Measurements from ENCODE around the gene PIK3CD. TPM values are rescaled to one million over a fixed set of nuclear protein-coding genes. Genes with fewer than 3 reads are reported as not detected.

The PIK3CD gene
- total RNA-seq, 2 experiments from 2014 or later = 96.6 to 101 TPM

DNA sequence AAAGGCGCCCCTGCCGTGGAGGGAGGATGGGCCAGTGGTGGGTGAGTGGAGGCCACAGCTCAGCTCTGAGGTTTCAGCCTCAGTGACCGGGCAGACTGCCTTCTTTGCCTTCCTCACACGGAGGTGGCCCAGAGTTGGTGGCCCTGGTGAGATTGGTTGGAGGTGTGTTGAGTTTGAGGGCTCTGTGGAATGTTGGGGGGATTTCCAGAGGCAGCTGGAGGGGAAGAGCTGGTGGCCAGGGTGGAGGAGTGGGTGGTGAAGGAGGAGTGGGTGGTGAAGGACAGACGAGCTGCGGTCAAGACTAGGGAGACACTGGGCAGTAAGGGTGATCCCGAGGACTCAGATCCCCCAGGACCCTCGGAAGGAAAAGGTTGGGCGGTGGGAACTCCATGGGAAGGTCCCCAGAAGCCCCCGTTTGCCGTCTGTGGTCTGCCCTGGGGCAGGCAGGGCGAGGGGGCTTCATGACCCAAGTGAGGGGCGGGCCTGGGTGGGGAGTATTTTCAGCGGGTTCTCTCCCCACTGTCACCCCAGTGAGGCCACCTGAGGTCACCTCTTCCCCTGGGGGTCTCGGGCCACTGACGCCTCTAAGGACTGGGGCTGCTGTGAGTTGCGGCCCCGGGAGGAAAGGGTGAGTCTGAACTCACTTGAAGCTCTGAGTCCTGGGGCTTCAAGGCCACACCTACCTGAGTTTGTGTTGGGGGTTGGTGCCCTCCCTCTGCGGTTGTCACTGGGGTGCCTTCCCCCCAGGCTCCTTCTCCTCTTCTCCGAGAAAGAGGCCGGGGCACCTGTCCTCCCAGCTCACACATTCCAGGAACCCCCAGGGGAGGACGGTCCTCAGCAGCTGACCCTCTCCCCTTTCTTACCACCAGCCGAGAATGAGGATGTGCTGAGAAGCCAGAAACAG lies 22.7 kb upstream of the PIK3CD start:
- intact Hi-C loops (cut with micrococcal nuclease) = loop anchor here (1.0 to 5.0 kb wide), 6 partner anchors 27 to 799 kb away; partner anchors contain the start of genes LZIC and NMNAT1
- H3K4me3 Mint-ChIP-seq = peak overlapping the region; percentile 85
- CTCF ChIA-PET = interaction anchor here (0.6 to 8.0 kb wide), 17 partner anchors 10 to 240 kb away, joined by 3 to 134 read pairs (median 5); partner anchors contain the start of gene PIK3CD
- H3K4me1 Mint-ChIP-seq (ENCODE audit: low read depth) = peaks cover 59% of the 10 kb centered on the region
- peak; percentile 80 for DNase-seq
- H3K9me3 Mint-ChIP-seq = no peaks in the 10 kb centered on the region
- H3K36me3 Mint-ChIP-seq (ENCODE audit: low read depth) = peaks cover 16% of the 10 kb centered on the region
- peak overlapping the region; percentile 93 for H3K27ac Mint-ChIP-seq
- H3K27me3 Mint-ChIP-seq (ENCODE audit: low read depth) = no peaks in the 10 kb centered on the region

- CTCF ChIA-PET = interaction anchor here (1.1 to 8.0 kb wide), 8 partner anchors 10 to 239 kb away, joined by 3 to 134 read pairs (median 8); partner anchors contain the start of gene PIK3CD
- H3K4me1 Mint-ChIP-seq (ENCODE audit: low read depth) = peaks cover 67% of the 10 kb centered on the region
- peak overlapping the region; percentile 85 for H3K4me3 Mint-ChIP-seq
- H3K9me3 Mint-ChIP-seq = peaks cover 2% of the 10 kb centered on the region
- peak overlapping the region; percentile 93 for H3K27ac Mint-ChIP-seq
- peaks cover 24% of the 10 kb centered on the region for H3K36me3 Mint-ChIP-seq (ENCODE audit: low read depth)
- peak; percentile 87 for DNase-seq
- intact Hi-C loops (cut with micrococcal nuclease) = loop anchor here (1.0 to 5.0 kb wide), 6 partner anchors 26 to 798 kb away; partner anchors contain the start of genes LZIC and NMNAT1
- H3K27me3 Mint-ChIP-seq (ENCODE audit: low read depth) = no peaks in the 10 kb centered on the region
These were observed 21.9 kb upstream of the PIK3CD start for GRCh38 chr1:9629445-9630201.

DNA sequence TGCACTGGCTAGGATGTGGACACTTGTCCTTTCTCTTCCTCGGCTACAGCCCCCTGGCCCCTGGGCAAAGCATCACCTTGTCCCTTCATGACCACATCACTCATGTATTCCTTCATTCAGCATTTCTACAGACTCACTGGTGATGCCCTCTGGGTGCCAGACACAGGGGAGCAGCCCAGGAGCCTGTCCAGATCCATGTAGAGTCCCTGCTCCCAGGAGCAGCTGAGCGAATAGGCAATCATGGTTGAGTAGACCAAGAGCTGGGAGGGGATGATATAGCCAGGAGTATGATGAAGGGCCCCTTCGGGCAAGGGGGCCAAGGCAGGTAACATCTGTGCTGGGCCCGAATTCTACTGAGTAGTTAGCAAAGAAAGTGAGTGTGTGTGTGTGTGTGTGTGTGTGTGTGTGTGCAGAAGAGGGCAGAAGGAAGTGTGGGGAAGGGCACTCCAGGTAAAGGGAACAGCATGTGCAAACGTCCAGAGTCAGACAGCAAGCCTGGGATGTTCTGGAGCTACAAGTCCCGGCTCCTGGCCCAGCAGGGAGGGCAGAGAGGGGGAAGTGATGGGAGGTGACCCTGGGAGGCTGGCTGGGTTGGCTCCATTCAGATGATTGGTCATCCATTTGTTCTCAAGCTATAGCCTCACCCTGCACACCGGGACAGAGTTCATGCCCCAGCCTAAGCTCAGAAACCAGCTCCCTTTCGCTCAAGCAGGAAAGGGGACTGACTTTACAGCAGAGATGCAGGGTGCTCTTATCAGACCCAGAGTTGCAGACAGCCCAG lies 21.0 kb upstream of the PIK3CD start:
- CTCF ChIA-PET = interaction anchor here (0.5 to 8.0 kb wide), 5 partner anchors 9 to 624 kb away, joined by 3 to 134 read pairs (median 9); partner anchors contain the start of gene PIK3CD
- DNase-seq = peak; percentile 37
- Mint-ChIP-seq H3K27ac (peak overlapping the region; percentile 93), H3K9me3 (peaks cover 3% of the 10 kb centered on the region), H3K36me3 (ENCODE audit: low read depth) (peaks cover 33% of the 10 kb centered on the region), H3K4me3 (peak overlapping the region; percentile 85), H3K27me3 (ENCODE audit: low read depth) (no peaks in the 10 kb centered on the region), H3K4me1 (ENCODE audit: low read depth) (peaks cover 76% of the 10 kb centered on the region)
- intact Hi-C loops (cut with micrococcal nuclease) = no loop called here

DNA sequence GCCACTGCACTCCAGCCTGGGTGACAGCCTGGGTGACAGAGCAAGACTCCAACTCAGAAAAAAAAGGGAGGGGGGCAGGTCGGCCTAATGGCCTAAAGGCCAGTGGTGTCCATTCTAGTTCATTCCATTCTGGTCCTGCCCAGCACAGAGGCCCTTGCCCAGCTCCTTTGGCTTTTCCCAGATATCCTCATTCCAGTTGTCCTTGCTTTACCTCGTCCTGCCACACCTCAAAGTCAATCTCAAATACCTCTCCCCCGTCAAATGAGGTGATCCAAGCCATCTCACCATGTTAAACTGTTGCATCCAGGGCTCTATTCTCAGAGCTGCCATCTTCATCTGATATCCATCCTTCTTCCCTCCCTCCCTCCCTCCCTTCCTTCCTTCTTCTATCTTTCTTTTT lies 19.9 kb upstream of the PIK3CD start:
- peak overlapping the region; percentile 85 for H3K4me3 Mint-ChIP-seq
- H3K9me3 Mint-ChIP-seq = peaks cover 3% of the 10 kb centered on the region
- H3K27ac Mint-ChIP-seq = peak overlapping the region; percentile 93
- peaks cover 38% of the 10 kb centered on the region for H3K36me3 Mint-ChIP-seq (ENCODE audit: low read depth)
- CTCF ChIA-PET = interaction anchor here (1.4 to 8.0 kb wide), 4 partner anchors 8 to 88 kb away, joined by 5 to 134 read pairs (median 41); partner anchors contain the start of gene PIK3CD
- H3K4me1 Mint-ChIP-seq (ENCODE audit: low read depth) = peaks cover 71% of the 10 kb centered on the region
- no peak for DNase-seq
- H3K27me3 Mint-ChIP-seq (ENCODE audit: low read depth) = no peaks in the 10 kb centered on the region
- intact Hi-C loops (cut with micrococcal nuclease) = no loop called here

DNA sequence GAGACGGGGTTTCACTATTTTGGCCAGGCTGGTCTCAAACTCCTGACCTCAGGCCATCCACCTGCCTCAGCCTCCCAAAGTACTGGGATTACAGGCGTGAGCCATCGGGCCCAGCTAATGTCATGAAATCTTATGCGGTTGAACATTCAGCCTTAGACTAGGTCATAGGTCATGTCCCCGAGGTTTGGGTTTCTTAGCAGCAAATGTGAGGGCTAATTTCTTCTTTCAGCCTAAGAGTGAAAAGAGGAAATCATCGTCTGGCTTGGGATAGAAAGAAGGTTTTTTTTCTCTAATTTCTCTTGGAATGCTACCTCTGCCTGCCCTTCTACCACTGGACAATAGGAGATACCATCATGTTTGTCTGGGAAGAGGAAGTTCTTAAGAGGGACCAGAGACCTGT lies 18.0 kb upstream of the PIK3CD start:
- Mint-ChIP-seq H3K9me3 (peaks cover 5% of the 10 kb centered on the region), H3K4me3 (no peak overlapping the region), H3K4me1 (ENCODE audit: low read depth) (peaks cover 67% of the 10 kb centered on the region), H3K27ac (no peak overlapping the region), H3K27me3 (ENCODE audit: low read depth) (no peaks in the 10 kb centered on the region), H3K36me3 (ENCODE audit: low read depth) (peaks cover 47% of the 10 kb centered on the region)
- CTCF ChIA-PET = interaction anchor here (0.6 to 1.2 kb wide), 2 partner anchors 23 to 75 kb away, joined by 3 to 4 read pairs; no protein-coding TSS in a partner anchor
- no peak for DNase-seq
- intact Hi-C loops (cut with micrococcal nuclease) = no loop called here

- CTCF ChIA-PET = no interaction called here
- Mint-ChIP-seq H3K4me1 (ENCODE audit: low read depth) (peaks cover 72% of the 10 kb centered on the region), H3K4me3 (no peak overlapping the region), H3K27me3 (ENCODE audit: low read depth) (no peaks in the 10 kb centered on the region), H3K27ac (no peak overlapping the region), H3K36me3 (ENCODE audit: low read depth) (peaks cover 50% of the 10 kb centered on the region), H3K9me3 (peaks cover 5% of the 10 kb centered on the region)
- no peak for DNase-seq
- intact Hi-C loops (cut with micrococcal nuclease) = no loop called here
These were observed 16.9 kb upstream of the PIK3CD start for GRCh38 chr1:9634582-9634981.

- no peak for DNase-seq
- Mint-ChIP-seq H3K27me3 (ENCODE audit: low read depth) (no peaks in the 10 kb centered on the region), H3K36me3 (ENCODE audit: low read depth) (peaks cover 46% of the 10 kb centered on the region), H3K9me3 (peaks cover 5% of the 10 kb centered on the region), H3K27ac (no peak overlapping the region), H3K4me1 (ENCODE audit: low read depth) (peaks cover 67% of the 10 kb centered on the region), H3K4me3 (no peak overlapping the region)
- intact Hi-C loops (cut with micrococcal nuclease) = no loop called here
- CTCF ChIA-PET = interaction anchor here (0.6 to 2.2 kb wide), 3 partner anchors 9 to 230 kb away, joined by 3 to 9 read pairs (median 9); no protein-coding TSS in a partner anchor
These were observed 12.3 kb upstream of the PIK3CD start for GRCh38 chr1:9639227-9639626.

DNA sequence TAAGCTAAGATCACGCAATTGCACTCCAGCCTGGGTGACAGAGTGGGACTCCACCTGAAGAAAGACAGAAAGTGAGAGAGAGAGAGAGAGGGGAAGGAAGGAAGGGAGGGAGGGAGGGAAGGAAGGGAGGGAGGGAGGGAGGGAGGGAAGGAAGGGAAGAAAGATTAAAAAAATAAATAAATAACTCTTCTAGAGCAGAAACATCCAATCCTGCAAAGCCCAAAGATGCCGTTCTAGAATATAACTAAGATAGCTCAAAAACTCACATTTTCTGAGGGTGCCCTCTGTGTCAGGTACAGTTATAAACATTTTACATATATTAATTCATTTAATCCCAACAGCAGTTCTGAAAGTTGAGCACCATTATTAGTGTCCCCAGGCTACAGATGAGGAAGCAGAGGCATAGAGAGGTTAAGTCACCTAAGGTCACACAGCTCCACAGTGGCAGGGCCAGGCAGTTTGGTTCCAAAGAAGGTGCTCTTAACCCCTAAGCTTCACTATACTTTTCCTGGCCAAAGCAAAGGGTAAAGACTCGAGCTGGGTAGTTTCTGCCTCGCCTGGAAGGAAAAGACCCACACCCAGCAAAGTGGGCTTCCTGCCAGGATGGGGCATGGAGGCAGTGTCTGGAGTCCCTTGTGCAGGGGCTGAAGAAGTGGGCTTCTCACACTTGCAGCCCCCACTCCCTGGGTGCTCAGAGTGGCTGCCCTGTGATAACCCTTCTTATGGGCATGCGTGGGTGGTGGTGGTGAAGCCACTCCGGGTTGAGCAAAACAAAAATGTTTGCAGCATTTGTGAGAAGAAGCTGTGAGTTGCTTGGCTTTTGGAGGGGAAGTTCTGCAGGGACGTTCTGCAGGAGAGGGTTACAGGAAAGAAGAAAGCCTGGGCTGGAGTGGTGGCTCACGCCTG lies 7.9 kb upstream of the PIK3CD start:
- no peak overlapping the region for H3K4me3 Mint-ChIP-seq
- peak overlapping the region; percentile 36 for H3K27ac Mint-ChIP-seq
- peak; percentile 35 for DNase-seq
- CTCF ChIA-PET = interaction anchor here (0.7 to 2.3 kb wide), 5 partner anchors 10 to 141 kb away, joined by 3 to 7 read pairs (median 6); no protein-coding TSS in a partner anchor
- intact Hi-C loops (cut with micrococcal nuclease) = loop anchor here (1.0 kb wide), 1 partner anchor 8 kb away; the partner anchor contains the start of gene PIK3CD
- H3K36me3 Mint-ChIP-seq (ENCODE audit: low read depth) = peaks cover 18% of the 10 kb centered on the region
- no peaks in the 10 kb centered on the region for H3K9me3 Mint-ChIP-seq
- no peaks in the 10 kb centered on the region for H3K27me3 Mint-ChIP-seq (ENCODE audit: low read depth)
- H3K4me1 Mint-ChIP-seq (ENCODE audit: low read depth) = peaks cover 58% of the 10 kb centered on the region

DNA sequence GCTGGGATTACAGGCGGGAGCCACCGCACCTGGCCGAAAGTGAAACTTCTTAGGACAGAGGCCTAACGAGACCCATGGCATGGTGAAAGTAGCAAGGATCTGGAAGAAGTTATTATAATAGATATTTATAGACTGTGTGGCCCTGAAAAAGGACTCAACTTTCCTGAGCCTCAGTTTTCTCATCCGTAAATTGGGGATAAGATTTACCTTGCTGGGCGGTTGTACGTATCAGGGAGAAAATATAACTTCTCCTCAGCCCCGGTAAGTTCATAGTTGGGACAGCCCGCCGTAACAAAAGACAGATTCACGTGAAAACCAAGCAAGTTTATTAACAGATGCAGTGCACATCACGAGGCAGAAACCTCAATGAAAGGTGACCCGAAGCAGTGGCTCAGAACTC lies 5.5 kb upstream of the PIK3CD start:
- CTCF ChIA-PET = interaction anchor here (1.2 kb wide), 1 partner anchor 19 kb away, joined by 3 read pairs; no protein-coding TSS in a partner anchor
- no peak overlapping the region for H3K27ac Mint-ChIP-seq

GRCh38 chr1:9648171-9648570 lies 3.4 kb upstream of the PIK3CD start:
- H3K4me1 Mint-ChIP-seq (ENCODE audit: low read depth) = peaks cover 36% of the 10 kb centered on the region
- H3K9me3 Mint-ChIP-seq = no peaks in the 10 kb centered on the region
- H3K27me3 Mint-ChIP-seq (ENCODE audit: low read depth) = no peaks in the 10 kb centered on the region
- intact Hi-C loops (cut with micrococcal nuclease) = no loop called here
- no peak overlapping the region for H3K4me3 Mint-ChIP-seq
- CTCF ChIA-PET = no interaction called here
- H3K36me3 Mint-ChIP-seq (ENCODE audit: low read depth) = peaks cover 9% of the 10 kb centered on the region
- DNase-seq = no peak
- no peak overlapping the region for H3K27ac Mint-ChIP-seq

More for the DNA sequence above, 5.5 kb upstream of the PIK3CD start:
- Mint-ChIP-seq H3K27me3 (ENCODE audit: low read depth) (no peaks in the 10 kb centered on the region), H3K36me3 (ENCODE audit: low read depth) (peaks cover 6% of the 10 kb centered on the region), H3K9me3 (no peaks in the 10 kb centered on the region), H3K4me3 (no peak overlapping the region), H3K4me1 (ENCODE audit: low read depth) (peaks cover 41% of the 10 kb centered on the region)
- no peak for DNase-seq
- intact Hi-C loops (cut with micrococcal nuclease) = no loop called here
